Activated naive CD8-positive, alpha-beta T cell (primary cell): ENCODE results near the gene ATP5F1C.
"Not testable (repeated sequence)": the region's sequence is repeated elsewhere in the genome, so short reads cannot be mapped to it uniquely, and the experiment has no call there.

Source experiments
- H3K27ac Mint-ChIP-seq: one replicate; pipeline ENCODE4 v1.8.0; 2021; ENCODE audit warnings: mixed read lengths
- H3K27me3 Mint-ChIP-seq: one replicate; pipeline ENCODE4 v1.8.0; 2021; ENCODE audit warnings: mixed read lengths
- H3K36me3 Mint-ChIP-seq: one replicate; pipeline ENCODE4 v1.8.0; 2021; ENCODE audit warnings: mixed read lengths
- H3K4me1 Mint-ChIP-seq: one replicate; pipeline ENCODE4 v1.8.0; 2021; ENCODE audit warnings: low read depth, mixed read lengths
- H3K4me3 Mint-ChIP-seq: one replicate; pipeline ENCODE4 v1.8.0; 2021; ENCODE audit warnings: mild to moderate bottlenecking, mixed read lengths
- H3K9me3 Mint-ChIP-seq: one replicate; pipeline ENCODE4 v1.8.0; 2021; ENCODE audit warnings: low read depth, mixed read lengths

Gene ATP5F1C

DNA sequence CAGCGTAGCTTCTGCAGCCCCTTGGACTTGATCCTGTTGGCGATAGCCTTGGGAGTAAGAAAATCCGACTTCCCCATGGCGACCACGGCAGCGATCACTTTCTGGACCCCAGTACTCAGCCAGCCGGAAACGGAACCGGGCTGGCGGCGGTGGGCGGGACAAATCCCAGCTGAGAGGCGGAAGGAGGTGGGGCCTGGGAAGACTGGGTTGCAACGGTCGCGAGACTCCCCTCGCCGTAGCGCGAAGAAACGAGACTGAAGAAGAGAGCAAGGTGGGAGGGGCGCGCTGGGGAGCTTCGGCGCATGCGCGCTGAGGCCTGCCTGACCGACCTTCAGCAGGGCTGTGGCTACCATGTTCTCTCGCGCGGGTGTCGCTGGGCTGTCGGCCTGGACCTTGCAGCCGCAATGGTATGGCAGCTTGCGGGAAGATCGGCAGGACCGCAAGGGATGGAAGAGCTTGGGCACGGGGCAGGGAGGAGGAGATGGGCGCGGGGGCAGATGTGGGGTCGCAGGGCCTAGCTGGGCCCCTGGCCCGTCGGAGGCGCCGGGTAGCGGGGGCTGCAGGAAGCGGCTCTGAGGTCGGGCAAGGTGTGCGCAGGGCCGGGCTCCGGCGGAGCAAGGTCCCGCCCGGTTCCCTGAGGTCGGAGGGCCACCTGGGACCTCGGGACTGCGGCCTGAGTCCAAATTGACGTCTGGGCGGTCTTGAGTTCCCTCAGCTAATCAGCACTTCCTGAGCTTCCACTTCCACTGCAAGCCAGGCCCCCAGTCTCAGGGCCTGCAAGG, at the start of gene ATP5F1C, which contains the start of gene KIN:
TSS of gene ATP5F1C (plus strand) at position 321 of the 782 bp plus-strand sequence. CDS start at position 352, 31 bp downstream.
TSS of gene KIN (minus strand) at position 137 of the 782 bp plus-strand sequence. CDS start at position 77, 60 bp downstream.
- Mint-ChIP-seq H3K36me3 (peaks cover 11% of the 10 kb centered on the region), H3K4me1 (peaks cover 70% of the 10 kb centered on the region), H3K27me3 (no peaks in the 10 kb centered on the region), H3K4me3 (no peak within 1 kb of the TSS), H3K27ac (no peak within 1 kb of the TSS), H3K9me3 (no peaks in the 10 kb centered on the region)

- Mint-ChIP-seq H3K9me3 (no peaks in the 10 kb centered on the region), H3K27ac (no peak overlapping the region), H3K4me3 (no peak overlapping the region), H3K36me3 (peaks cover 2% of the 10 kb centered on the region), H3K27me3 (no peaks in the 10 kb centered on the region), H3K4me1 (no peaks in the 10 kb centered on the region)
Observed at GRCh38 chr10:7738536-7739407, 49.2 kb upstream of the ATP5F1C start.

DNA sequence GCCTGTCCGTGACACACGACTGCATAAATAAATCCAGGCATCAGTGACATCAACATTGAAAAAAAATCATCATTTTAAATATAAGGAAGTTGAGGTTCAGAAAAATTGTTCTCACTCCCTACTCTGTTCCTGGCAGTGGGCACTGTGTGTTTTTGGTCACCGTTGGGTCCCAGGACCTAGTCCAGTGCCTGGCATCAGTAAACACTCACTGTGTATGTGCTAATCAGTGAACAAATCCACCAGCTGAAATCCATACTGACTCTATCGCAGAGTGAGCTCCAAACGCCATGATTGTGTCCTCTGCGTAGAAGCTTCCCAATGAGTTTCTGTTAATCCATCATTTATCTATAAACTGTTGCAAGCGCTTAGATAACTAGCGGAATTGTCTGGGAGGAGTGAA, 43.7 kb upstream of the ATP5F1C start:
- Mint-ChIP-seq H3K4me1 (no peaks in the 10 kb centered on the region), H3K4me3 (no peak overlapping the region), H3K27me3 (no peaks in the 10 kb centered on the region), H3K36me3 (peaks cover 2% of the 10 kb centered on the region), H3K9me3 (no peaks in the 10 kb centered on the region), H3K27ac (no peak overlapping the region)

DNA sequence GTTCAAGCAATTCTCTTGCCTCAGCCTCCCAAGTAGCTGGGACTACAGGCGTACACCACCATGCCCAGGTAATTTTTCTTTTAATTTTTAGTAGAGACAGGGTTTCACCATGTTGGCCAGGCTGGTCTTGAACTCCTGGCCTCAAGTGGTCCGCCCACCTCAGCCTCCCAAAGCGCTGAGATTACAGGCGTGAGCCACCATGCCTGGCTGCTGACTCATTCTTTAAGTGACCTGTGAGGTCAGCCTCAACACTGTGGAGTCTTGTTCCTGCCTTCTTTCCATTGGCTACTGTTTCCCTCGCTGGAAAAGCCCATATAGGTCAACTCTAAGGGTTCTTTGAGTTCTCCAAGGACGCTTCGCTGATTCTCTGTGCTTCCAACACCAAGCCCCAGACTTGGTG, 39.3 kb upstream of the ATP5F1C start:
- H3K27me3 Mint-ChIP-seq, H3K4me1 Mint-ChIP-seq, H3K9me3 Mint-ChIP-seq, H3K4me3 Mint-ChIP-seq, H3K36me3 Mint-ChIP-seq, H3K27ac Mint-ChIP-seq: not testable (repeated sequence)

DNA sequence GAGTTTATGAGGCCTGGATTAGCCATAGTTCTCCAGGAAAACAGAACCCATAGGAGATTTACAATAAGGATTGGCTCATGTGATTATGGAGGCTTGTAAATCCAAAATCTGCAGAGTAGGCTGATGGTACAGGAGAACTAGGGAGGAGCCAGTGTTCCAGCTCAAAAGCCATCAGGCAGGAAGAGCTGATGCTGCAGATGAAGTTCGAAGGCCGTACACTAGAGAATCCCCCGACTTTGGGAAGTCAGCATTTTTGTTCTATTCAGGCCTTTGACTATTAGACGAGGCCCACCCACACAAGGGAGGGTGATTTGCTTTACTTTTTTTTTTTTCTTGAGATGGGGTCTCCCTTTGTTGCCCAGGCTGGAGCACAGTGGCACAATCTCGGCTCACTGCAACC, 37.8 kb upstream of the ATP5F1C start:
- Mint-ChIP-seq H3K36me3 (peaks cover 8% of the 10 kb centered on the region), H3K27ac (no peak overlapping the region), H3K27me3 (no peaks in the 10 kb centered on the region), H3K4me1 (no peaks in the 10 kb centered on the region), H3K9me3 (no peaks in the 10 kb centered on the region), H3K4me3 (no peak overlapping the region)

DNA sequence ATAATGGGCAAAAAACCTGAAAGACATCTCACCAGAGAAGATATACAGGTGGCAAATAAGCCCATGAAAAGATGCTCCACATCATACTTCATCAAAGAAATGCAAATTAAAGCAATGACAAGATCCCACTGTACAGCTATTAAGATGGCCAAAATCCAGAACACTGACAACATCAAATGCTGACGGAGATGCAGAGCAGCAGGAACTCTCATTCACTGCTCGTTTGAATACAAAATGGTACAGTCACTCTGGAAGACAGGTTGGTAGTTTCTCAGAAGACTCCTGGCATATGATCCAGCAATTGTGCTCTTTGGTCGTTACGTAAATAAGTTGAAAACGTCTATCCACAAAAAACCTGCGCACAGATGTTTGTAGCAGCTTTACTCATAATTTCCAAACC, 35.7 kb upstream of the ATP5F1C start:
- Mint-ChIP-seq H3K4me1 (no peaks in the 10 kb centered on the region), H3K27me3 (no peaks in the 10 kb centered on the region), H3K27ac (no peak overlapping the region), H3K4me3 (no peak overlapping the region), H3K36me3 (peaks cover 10% of the 10 kb centered on the region), H3K9me3 (no peaks in the 10 kb centered on the region)

DNA sequence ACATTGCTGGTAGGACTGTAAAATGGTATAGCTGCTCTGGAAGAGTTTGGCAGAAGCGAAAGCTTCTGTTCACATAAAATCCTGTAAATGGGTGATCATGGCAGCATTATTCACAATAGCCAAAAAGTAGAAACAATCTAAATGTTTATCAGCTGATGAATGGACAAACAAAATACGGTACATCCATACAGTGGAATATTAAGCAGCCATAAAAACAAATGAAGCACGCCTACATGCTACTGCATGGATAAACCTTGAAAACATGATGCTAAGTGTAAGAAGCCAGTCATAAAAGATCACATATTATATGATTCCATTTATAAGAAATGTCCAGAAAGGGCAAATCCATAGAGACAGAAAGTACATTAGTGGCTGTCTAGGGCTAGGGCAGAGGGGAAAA, 32.9 kb upstream of the ATP5F1C start:
- H3K9me3 Mint-ChIP-seq, result no peaks in the 10 kb centered on the region
- H3K4me1 Mint-ChIP-seq, result no peaks in the 10 kb centered on the region
- peaks cover 10% of the 10 kb centered on the region for H3K36me3 Mint-ChIP-seq
- H3K4me3 Mint-ChIP-seq, result no peak overlapping the region
- H3K27me3 Mint-ChIP-seq, result no peaks in the 10 kb centered on the region
- no peak overlapping the region for H3K27ac Mint-ChIP-seq

DNA sequence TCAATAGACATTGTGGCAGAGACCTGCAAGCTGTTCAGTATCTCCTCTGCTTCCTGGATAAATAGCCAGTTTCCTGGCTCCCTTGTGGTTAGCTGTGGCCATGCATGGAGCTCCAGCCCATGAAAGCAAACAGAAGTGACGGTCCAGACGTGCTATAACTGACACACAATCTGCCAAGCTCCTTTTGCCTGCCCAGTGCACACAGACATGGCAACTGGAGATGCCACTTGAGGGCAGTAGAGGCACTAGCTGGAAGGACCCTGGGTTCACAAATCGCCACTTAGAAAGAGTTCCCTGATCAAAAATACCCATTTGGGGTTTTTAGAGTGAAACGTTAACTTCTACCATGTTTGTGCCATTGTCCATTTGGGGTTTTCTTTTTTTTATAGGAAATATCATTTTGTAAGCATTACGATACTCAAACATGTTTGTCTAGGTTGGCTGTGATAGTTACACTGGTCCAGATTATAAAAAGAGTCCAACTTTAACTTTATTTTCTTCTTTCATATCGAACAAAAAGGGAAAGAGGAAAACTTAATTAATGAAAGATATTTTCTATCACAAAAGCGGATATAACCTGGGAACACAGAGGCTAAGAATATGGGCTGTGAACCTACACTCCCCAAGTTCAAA, 31.5 kb upstream of the ATP5F1C start:
- Mint-ChIP-seq H3K27me3 (no peaks in the 10 kb centered on the region), H3K36me3 (peaks cover 10% of the 10 kb centered on the region), H3K4me3 (no peak overlapping the region), H3K27ac (no peak overlapping the region), H3K9me3 (no peaks in the 10 kb centered on the region), H3K4me1 (no peaks in the 10 kb centered on the region)

DNA sequence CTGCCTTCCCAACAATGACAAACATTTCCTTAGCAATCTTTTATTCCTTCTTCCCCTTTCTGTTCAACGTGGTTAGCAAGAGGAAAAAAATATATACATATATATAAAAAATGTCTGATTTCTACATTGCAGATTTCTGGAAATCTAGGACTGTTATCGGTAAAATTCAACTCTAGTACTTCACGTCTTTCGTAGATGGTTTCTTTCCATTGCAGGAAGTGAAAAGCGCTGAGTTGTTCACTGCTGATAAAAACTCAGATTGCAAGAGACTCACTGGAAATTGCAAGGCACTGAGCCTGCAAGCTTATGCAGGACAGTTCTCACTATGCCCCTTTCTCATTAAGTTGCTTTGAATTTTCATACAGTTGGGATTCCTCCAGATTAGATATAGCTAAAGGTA, 24.0 kb upstream of the ATP5F1C start:
- Mint-ChIP-seq H3K27me3 (no peaks in the 10 kb centered on the region), H3K27ac (no peak overlapping the region), H3K4me1 (no peaks in the 10 kb centered on the region), H3K36me3 (peaks cover 8% of the 10 kb centered on the region), H3K4me3 (no peak overlapping the region), H3K9me3 (no peaks in the 10 kb centered on the region)

DNA sequence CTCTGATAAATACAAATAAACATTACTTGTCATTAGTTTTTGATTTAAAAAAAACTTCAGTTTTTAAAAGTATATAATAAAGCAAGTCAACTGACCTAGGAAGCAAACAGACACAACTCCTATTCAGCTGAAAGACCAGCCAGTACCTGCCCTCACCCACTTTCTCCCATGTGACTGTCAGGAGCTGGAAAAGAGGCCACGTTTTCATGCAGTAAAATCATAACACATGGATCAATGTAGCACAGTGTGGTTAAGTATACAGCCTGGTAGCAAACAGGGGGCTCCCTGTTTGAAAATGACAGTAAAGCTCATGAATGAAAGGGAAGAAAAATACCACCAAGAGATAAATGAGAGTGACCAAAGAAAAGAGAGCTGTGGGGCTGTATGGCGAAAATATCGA, 21.7 kb upstream of the ATP5F1C start:
- H3K9me3 Mint-ChIP-seq, result no peaks in the 10 kb centered on the region
- no peaks in the 10 kb centered on the region for H3K4me1 Mint-ChIP-seq
- H3K27ac Mint-ChIP-seq, result no peak overlapping the region
- H3K27me3 Mint-ChIP-seq, result no peaks in the 10 kb centered on the region
- H3K36me3 Mint-ChIP-seq, result peaks cover 12% of the 10 kb centered on the region
- no peak overlapping the region for H3K4me3 Mint-ChIP-seq

DNA sequence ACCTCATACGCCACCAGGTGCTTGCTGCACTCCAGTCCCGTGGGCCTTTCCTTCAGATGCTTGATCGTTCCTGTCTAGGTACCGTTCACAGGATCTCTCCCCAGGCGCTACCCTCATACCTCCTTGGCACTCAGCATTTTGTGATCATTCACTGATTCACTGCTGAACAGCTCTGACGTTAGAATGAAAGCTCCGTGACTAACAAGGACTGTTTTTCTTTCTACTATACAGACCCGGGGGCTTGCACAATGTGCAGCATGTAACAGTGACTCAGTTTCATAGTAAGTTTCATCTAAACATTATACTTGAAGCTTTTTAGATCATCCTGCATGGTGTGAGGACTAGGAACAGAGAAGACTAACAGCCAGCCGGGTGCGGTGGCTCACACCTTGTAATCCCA, 20.8 kb upstream of the ATP5F1C start:
- H3K4me1 Mint-ChIP-seq, result no peaks in the 10 kb centered on the region
- H3K27me3 Mint-ChIP-seq, result no peaks in the 10 kb centered on the region
- H3K4me3 Mint-ChIP-seq, result no peak overlapping the region
- peaks cover 16% of the 10 kb centered on the region for H3K36me3 Mint-ChIP-seq
- H3K27ac Mint-ChIP-seq, result no peak overlapping the region
- H3K9me3 Mint-ChIP-seq, result no peaks in the 10 kb centered on the region

- Mint-ChIP-seq H3K9me3 (no peaks in the 10 kb centered on the region), H3K4me3 (no peak overlapping the region), H3K4me1 (no peaks in the 10 kb centered on the region), H3K36me3 (peaks cover 15% of the 10 kb centered on the region), H3K27ac (no peak overlapping the region), H3K27me3 (no peaks in the 10 kb centered on the region)
Observed at GRCh38 chr10:7768417-7768816, 19.6 kb upstream of the ATP5F1C start.

DNA sequence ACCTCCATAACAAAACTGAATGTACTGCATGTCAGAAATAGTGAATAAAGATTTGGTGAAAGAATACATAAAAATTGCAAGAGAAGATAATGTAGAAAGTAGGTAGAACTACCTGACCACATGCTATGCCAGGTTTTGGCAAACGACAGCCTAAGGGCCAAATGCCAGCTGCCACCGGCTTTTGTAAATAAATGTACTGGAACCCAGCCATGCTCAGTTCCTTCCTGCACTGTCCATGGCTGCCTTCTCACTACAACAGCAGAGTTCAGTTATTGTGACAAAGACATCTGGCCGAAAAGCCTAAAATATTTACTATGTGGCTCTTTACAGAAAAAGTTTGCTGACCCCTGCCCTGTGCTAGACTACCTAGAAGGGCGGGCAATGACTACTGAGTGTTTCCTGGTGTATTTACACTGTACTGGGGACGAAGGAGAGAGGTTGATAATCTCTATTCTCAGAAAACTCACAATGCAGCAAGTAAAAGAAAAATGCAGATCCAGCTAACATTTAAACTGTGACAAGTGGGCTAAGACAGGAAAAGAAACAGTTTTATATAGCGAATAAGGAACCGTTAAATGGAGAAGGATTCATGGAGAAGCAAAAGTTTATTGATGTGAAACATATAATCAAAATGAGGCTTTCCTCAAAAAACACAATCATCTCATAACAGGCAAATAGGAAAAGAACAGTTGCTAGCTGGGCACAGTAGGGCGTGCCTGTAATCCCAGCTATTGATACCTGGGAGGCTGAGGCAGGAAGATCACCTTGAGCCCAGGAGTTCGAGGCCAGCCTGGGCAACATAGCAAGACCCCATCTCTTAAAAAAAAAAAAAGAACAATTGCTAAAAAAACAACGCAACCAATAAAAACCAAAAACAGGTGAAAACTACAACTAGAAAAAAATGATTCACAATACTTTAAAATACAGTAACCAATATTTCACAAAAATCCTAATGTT, 13.9 kb upstream of the ATP5F1C start:
- no peak overlapping the region for H3K27ac Mint-ChIP-seq
- no peak overlapping the region for H3K4me3 Mint-ChIP-seq
- H3K27me3 Mint-ChIP-seq, result no peaks in the 10 kb centered on the region
- no peaks in the 10 kb centered on the region for H3K9me3 Mint-ChIP-seq
- H3K4me1 Mint-ChIP-seq, result no peaks in the 10 kb centered on the region
- peaks cover 17% of the 10 kb centered on the region for H3K36me3 Mint-ChIP-seq

GRCh38 chr10:7776777-7777176, 11.2 kb upstream of the ATP5F1C start:
- H3K4me1 Mint-ChIP-seq, result peaks cover 2% of the 10 kb centered on the region
- no peak overlapping the region for H3K4me3 Mint-ChIP-seq
- peaks cover 21% of the 10 kb centered on the region for H3K36me3 Mint-ChIP-seq

More at GRCh38 chr10:7776777-7777176, 11.2 kb upstream of the ATP5F1C start:
- H3K27me3 Mint-ChIP-seq, result no peaks in the 10 kb centered on the region
- H3K9me3 Mint-ChIP-seq, result no peaks in the 10 kb centered on the region
- no peak overlapping the region for H3K27ac Mint-ChIP-seq
